Lower leg skin (tissue), 3 donors: ENCODE results near the gene LAMTOR2.

ENCODE experiments used
- POLR2A ChIP-seq, 2 donors: fragments of 450-650 bp; IDR thresholded peaks; one replicate each; pipeline ENCODE4 v1.6.1; 2016 to 2017; ENCODE audit warnings: antibody characterized with exemption in 2 of 2, mild to moderate bottlenecking in 1 of 2, moderate library complexity in 1 of 2
- TF ChIP-seq, protein P1 (sequence below), 3 donors: fragments of 450-650 bp; IDR thresholded peaks; one replicate each; pipeline ENCODE4 v1.5.1; 2016; ENCODE audit warnings: antibody characterized with exemption in 3 of 3, mild to moderate bottlenecking in 3 of 3, moderate library complexity in 2 of 3

DNA sequence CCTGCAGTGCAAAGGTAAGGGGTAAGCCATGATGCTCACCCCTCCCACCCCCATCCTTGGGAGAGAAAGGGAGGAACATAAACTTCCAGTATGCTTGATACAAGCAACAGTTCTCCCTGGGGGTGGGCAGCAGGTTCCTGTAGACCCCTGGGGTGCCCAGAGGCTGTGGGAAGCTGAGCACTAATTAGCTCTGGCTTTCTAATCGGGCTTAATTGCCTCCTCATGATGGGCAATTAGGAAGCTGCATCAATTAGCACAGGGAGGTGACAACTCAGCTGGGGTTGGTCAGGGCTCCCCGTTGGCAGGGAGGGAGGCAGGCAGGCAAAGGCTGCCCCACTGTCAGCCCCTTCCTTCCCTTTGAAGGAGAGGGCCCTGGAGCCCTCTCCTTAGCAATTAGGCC is 44.2 kb downstream of the LAMTOR2 start:
- TF ChIP-seq, protein P1, sequence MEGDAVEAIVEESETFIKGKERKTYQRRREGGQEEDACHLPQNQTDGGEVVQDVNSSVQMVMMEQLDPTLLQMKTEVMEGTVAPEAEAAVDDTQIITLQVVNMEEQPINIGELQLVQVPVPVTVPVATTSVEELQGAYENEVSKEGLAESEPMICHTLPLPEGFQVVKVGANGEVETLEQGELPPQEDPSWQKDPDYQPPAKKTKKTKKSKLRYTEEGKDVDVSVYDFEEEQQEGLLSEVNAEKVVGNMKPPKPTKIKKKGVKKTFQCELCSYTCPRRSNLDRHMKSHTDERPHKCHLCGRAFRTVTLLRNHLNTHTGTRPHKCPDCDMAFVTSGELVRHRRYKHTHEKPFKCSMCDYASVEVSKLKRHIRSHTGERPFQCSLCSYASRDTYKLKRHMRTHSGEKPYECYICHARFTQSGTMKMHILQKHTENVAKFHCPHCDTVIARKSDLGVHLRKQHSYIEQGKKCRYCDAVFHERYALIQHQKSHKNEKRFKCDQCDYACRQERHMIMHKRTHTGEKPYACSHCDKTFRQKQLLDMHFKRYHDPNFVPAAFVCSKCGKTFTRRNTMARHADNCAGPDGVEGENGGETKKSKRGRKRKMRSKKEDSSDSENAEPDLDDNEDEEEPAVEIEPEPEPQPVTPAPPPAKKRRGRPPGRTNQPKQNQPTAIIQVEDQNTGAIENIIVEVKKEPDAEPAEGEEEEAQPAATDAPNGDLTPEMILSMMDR (IDR thresholded peaks at IDR 0.05), result no peak
- TF ChIP-seq POLR2A (IDR thresholded peaks at IDR 0.05), result no peak
